Measurements from ENCODE around the gene GLT6D1. TPM values are rescaled to one million over a fixed set of nuclear protein-coding genes. Genes with fewer than 3 reads are reported as not detected.

The GLT6D1 gene
- total and polyA plus RNA-seq, 2 of the 4 experiments (the other 2 are of a cell fraction), result not detected

- Histone ChIP-seq H4K91ac (ENCODE audit: insufficient read depth, low read depth, low read length) (no peak overlapping the region), H3K9me1 (ENCODE audit: insufficient read depth, low read length) (no peaks in the 10 kb centered on the region), H3K79me1 (ENCODE audit: low read depth in 1 of 2, low read length in 2 of 2) (no peaks in the 10 kb centered on the region), H2BK20ac (ENCODE audit: low read depth, low read length) (no peak overlapping the region), H4K8ac (ENCODE audit: low read depth in 2 of 2, low read length in 2 of 2) (no peak overlapping the region), H3K4ac (ENCODE audit: low read depth, low read length) (no peak overlapping the region), H2BK15ac (ENCODE audit: low read depth, low read length) (no peak overlapping the region), H3K23ac (ENCODE audit: low read depth, low read length) (no peak overlapping the region), H2AK9ac (replicated peaks; ENCODE audit: low read depth, low read length, poor library complexity) (no peak overlapping the region), H2BK120ac (ENCODE audit: low read depth, low read length) (no peak overlapping the region), H2AFZ (replicated peaks; ENCODE audit: low read length, poor library complexity) (no peak overlapping the region), H3K9me3 (ENCODE audit: control insufficient read depth, insufficient read depth, low read length) (peaks cover 2% of the 10 kb centered on the region; the same call in 1 of the 2 replicates), H3K27ac (ENCODE audit: insufficient read depth, low read length) (no peak overlapping the region), H2BK5ac (ENCODE audit: low read depth, low read length, poor library complexity, severe bottlenecking) (no peak overlapping the region), H3K56ac (ENCODE audit: extremely low read depth, insufficient read depth, low read length) (no peak overlapping the region), H3K4me1 (ENCODE audit: control insufficient read depth, insufficient read depth, low read length) (no peaks in the 10 kb centered on the region), H4K5ac (ENCODE audit: low read depth, low read length) (no peak overlapping the region), H3K4me2 (ENCODE audit: low read depth, low read length) (no peak overlapping the region), H3K4me3 (ENCODE audit: insufficient read depth, low read depth, low read length) (no peak overlapping the region), H3K9ac (ENCODE audit: low read depth, low read length) (no peak overlapping the region), H3K27me3 (ENCODE audit: control insufficient read depth, insufficient read depth, low read length) (no peaks in the 10 kb centered on the region), H3K36me3 (ENCODE audit: control insufficient read depth, insufficient read depth, low read length) (no peaks in the 10 kb centered on the region), H2AK5ac (ENCODE audit: low read depth, low read length) (no peak overlapping the region), H4K20me1 (ENCODE audit: insufficient read depth, low read length) (no peaks in the 10 kb centered on the region), H3K14ac (replicated peaks; ENCODE audit: low read depth, low read length) (no peak overlapping the region), H3K18ac (ENCODE audit: low read depth, low read length) (no peak overlapping the region)
- intact Hi-C loops (cut with micrococcal nuclease) (no loop called here), in situ Hi-C loops (cut with MboI; ENCODE audit: low sequenced_read_pairs) (no loop called here), dilution Hi-C loops (cut with HindIII; ENCODE audit: low sequenced_read_pairs, unreplicated experiment) (no loop called here)
- DNase-seq (no peak), ATAC-seq (ENCODE audit: low read depth) (no peak)
- WGBS, 2 experiments (ENCODE audit: extremely low coverage in 2 of 2, insufficient read length in 1 of 2), result no CpG with 5 or more reads among the region's 10 CpGs
- TF ChIP-seq USF2 (IDR thresholded peaks at IDR 0.05; ENCODE audit: low read depth, low read length), result no peak
- TF ChIP-seq BHLHE40 (IDR thresholded peaks at IDR 0.05; ENCODE audit: low read depth, low read length), result no peak
- no peak for TF ChIP-seq CEBPB (IDR thresholded peaks at IDR 0.05; ENCODE audit: low read depth, low read length)
- TF ChIP-seq RCOR1 (IDR thresholded peaks at IDR 0.05; ENCODE audit: insufficient replicate concordance, low read length), result no peak
- TF ChIP-seq FOS (IDR thresholded peaks at IDR 0.05; ENCODE audit: low read depth, low read length), result no peak
- no peak for TF ChIP-seq MAFK (IDR thresholded peaks at IDR 0.05; ENCODE audit: low read depth, low read length)
- TF ChIP-seq MAZ (IDR thresholded peaks at IDR 0.05; ENCODE audit: borderline replicate concordance, low read depth, low read length), result no peak
- no peak for TF ChIP-seq MXI1 (IDR thresholded peaks at IDR 0.05; ENCODE audit: borderline replicate concordance, low read depth, low read length)
- no peak for TF ChIP-seq RFX5 (IDR thresholded peaks at IDR 0.05; ENCODE audit: low read depth, low read length)
- TF ChIP-seq ELK1 (IDR thresholded peaks at IDR 0.05; ENCODE audit: borderline replicate concordance, low read depth, low read length), result no peak
- no peak for TF ChIP-seq CHD1 (IDR thresholded peaks at IDR 0.05; ENCODE audit: low read depth, low read length)
- no peak for TF ChIP-seq CTCF (conservative IDR thresholded peaks at IDR 0.05; ENCODE audit: low read depth, low read length)
- TF ChIP-seq NFE2L2 (IDR thresholded peaks at IDR 0.05; ENCODE audit: low read depth, low read length), result no peak
- POLR2A ChIA-PET (ENCODE audit: unreplicated experiment), result no interaction called here
- CTCF ChIA-PET, result no interaction called here
- BruUV-seq (replicated peaks), result no TSS peak
Measured at GRCh38 chr9:135579889-135580660, 59.3 kb downstream of the GLT6D1 start.

Measured in IMR-90 (cell line).